ENCODE data around the gene LRRC3B.

DNA sequence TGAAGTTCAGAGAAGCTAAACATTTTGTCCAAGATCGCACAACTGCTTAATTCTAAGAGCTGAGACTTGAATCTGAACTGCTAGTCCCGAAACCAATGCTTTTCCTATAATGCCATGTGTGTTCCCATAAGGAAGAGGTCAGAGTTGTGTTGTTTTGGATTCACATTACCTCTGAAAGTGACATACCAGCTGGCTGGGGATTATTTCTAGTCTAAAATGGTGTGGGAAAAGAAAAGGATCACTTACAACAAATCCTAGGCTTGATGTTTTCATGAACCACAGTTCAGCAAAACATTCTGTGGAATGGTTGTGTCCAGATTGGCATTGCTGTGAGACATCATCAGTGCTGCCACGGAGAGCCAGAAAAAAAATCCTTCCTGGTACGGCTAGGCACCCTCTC lies 35.0 kb upstream of the LRRC3B start:
- TF ChIP-seq CTCF (IDR thresholded peaks at IDR 0.05): no peak
- no peak for TF ChIP-seq EZH2 (IDR thresholded peaks at IDR 0.05)
